ENCODE results near the gene SRGAP1.

SRGAP1 gene

GRCh38 chr12:63931703-63932102 is 87.2 kb downstream of the SRGAP1 start:
- DNase-seq (ENCODE audit: low read depth in 2 of 2, low spot score in 1 of 2), result no peak

GRCh38 chr12:63934936-63935335 is 90.4 kb downstream of the SRGAP1 start:
- DNase-seq (ENCODE audit: low read depth in 2 of 2, low spot score in 1 of 2), result no peak

- DNase-seq (ENCODE audit: low read depth in 2 of 2, low spot score in 1 of 2), result no peak
Observed at GRCh38 chr12:63935361-63935760, 90.9 kb downstream of the SRGAP1 start.

GRCh38 chr12:63937378-63938316 is 93.1 kb downstream of the SRGAP1 start:
- no peak for DNase-seq (ENCODE audit: low read depth in 2 of 2, low spot score in 1 of 2)

GRCh38 chr12:63940310-63941005 is 96.0 kb downstream of the SRGAP1 start:
- DNase-seq (ENCODE audit: low read depth in 2 of 2, low spot score in 1 of 2), result no peak

GRCh38 chr12:63941166-63941800 is 96.8 kb downstream of the SRGAP1 start:
- DNase-seq (ENCODE audit: low read depth in 2 of 2, low spot score in 1 of 2), result no peak

- DNase-seq (ENCODE audit: low read depth in 2 of 2, low spot score in 1 of 2), result no peak
Observed at GRCh38 chr12:63941879-63942278, 97.4 kb downstream of the SRGAP1 start.

GRCh38 chr12:63942464-63943241 is 98.2 kb downstream of the SRGAP1 start:
- DNase-seq (ENCODE audit: low read depth in 2 of 2, low spot score in 1 of 2), result no peak

- no peak for DNase-seq (ENCODE audit: low read depth in 2 of 2, low spot score in 1 of 2)
Observed at GRCh38 chr12:63944034-63944579, 99.6 kb downstream of the SRGAP1 start.

- DNase-seq (ENCODE audit: low read depth in 2 of 2, low spot score in 1 of 2), result no peak
Observed at GRCh38 chr12:63944586-63945228, 100.2 kb downstream of the SRGAP1 start.

- no peak for DNase-seq (ENCODE audit: low read depth in 2 of 2, low spot score in 1 of 2)
Observed at GRCh38 chr12:63945777-63946176, 101.3 kb downstream of the SRGAP1 start.

- DNase-seq (ENCODE audit: low read depth in 2 of 2, low spot score in 1 of 2), result no peak
Observed at GRCh38 chr12:63948211-63948610, 103.7 kb downstream of the SRGAP1 start.

GRCh38 chr12:63949902-63950301 is 105.4 kb downstream of the SRGAP1 start:
- no peak for DNase-seq (ENCODE audit: low read depth in 2 of 2, low spot score in 1 of 2)

GRCh38 chr12:63952995-63953394 is 108.5 kb downstream of the SRGAP1 start:
- DNase-seq (ENCODE audit: low read depth in 2 of 2, low spot score in 1 of 2), result no peak

- no peak for DNase-seq (ENCODE audit: low read depth in 2 of 2, low spot score in 1 of 2)
Observed at GRCh38 chr12:63955831-63956666, 111.5 kb downstream of the SRGAP1 start.

- no peak for DNase-seq (ENCODE audit: low read depth in 2 of 2, low spot score in 1 of 2)
Observed at GRCh38 chr12:63957496-63957895, 113.0 kb downstream of the SRGAP1 start.

- DNase-seq (ENCODE audit: low read depth in 2 of 2, low spot score in 1 of 2), result no peak
Observed at GRCh38 chr12:63958876-63959580, 114.5 kb downstream of the SRGAP1 start.

GRCh38 chr12:63961048-63961447 is 116.5 kb downstream of the SRGAP1 start:
- no peak for DNase-seq (ENCODE audit: low read depth in 2 of 2, low spot score in 1 of 2)

GRCh38 chr12:63961543-63961942 is 117.0 kb downstream of the SRGAP1 start:
- no peak for DNase-seq (ENCODE audit: low read depth in 2 of 2, low spot score in 1 of 2)
